ENCODE data around the gene NELL2. TPM values are rescaled to one million over a fixed set of nuclear protein-coding genes. Genes with fewer than 3 reads are reported as not detected.

Gene NELL2
- total and polyA plus RNA-seq, 9 of the 15 experiments (the other 6 are each of a cell fraction or from before 2014, with no cell fraction given): 0.32 to 1.1 (median 0.53) TPM

DNA sequence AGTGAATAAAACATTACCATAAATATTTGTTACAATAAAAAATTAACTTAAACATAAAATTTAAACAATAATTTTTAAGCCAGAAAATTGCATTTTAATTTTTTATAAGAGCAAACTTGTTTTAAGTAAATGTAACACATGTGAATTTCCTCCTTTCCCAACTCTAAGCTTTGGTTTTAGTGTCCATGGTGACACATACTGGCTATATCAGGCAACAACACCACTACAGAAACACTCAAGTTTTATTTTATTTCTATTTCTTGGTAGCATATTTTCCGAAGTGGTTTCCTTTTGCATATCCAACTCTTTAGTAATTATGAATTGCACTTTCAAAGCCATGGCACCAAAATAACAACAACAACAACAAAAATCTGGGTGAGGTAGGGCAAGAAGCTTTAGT lies 2.2 kb downstream of the NELL2 start:
- Histone ChIP-seq H3K27ac (ENCODE audit: extremely low read depth, low read depth, low read length) (no peak overlapping the region), H3K79me2 (ENCODE audit: control insufficient read depth, insufficient read depth, low read length) (no peaks in the 10 kb centered on the region), H3K9me3 (replicated peaks; ENCODE audit: control insufficient read depth, insufficient read depth, low read depth, low read length) (no peaks in the 10 kb centered on the region), H3K9me1 (ENCODE audit: control insufficient read depth, insufficient read depth, low read length) (no peaks in the 10 kb centered on the region), H4K20me1 (replicated peaks; ENCODE audit: control insufficient read depth, insufficient read depth, low read length) (no peaks in the 10 kb centered on the region), H3K36me3 (ENCODE audit: control insufficient read depth, insufficient read depth, low read length) (no peaks in the 10 kb centered on the region), H3K9ac (ENCODE audit: insufficient read depth in 1 of 2, low read depth in 2 of 2, low read length in 2 of 2) (no peak overlapping the region), H2AFZ (ENCODE audit: low read depth, low read length) (no peak overlapping the region), H3K4me2 (ENCODE audit: insufficient read depth, low read length) (no peak overlapping the region), H3K4me3 (no peak overlapping the region), H3K27me3 (ENCODE audit: control insufficient read depth in 2 of 2, insufficient read depth in 2 of 2, low read length in 2 of 2) (peaks cover 7 to 9% of the 10 kb centered on the region in 2 experiments; a peak in 4 of 5 replicates), H3K4me1 (replicated peaks in 1 of 2; ENCODE audit: control insufficient read depth in 2 of 2, insufficient read depth in 2 of 2, low read length in 2 of 2) (peaks cover 0 to 14% of the 10 kb centered on the region in 2 experiments; a peak in 2 of 5 replicates)
- BruUV-seq (replicated peaks): no TSS peak
- ATAC-seq: no peak
- intact Hi-C loops (cut with micrococcal nuclease): no loop called here
- FAIRE-seq: no peak
- in situ Hi-C loops (cut with MboI): no loop called here
- WGBS (ENCODE audit: insufficient coverage, low coverage, missing lambda C conversion rate): 0% methylated on average over 1 of the region's 1 CpG
- ChIA-PET POLR2A (interaction anchor here (0.7 kb wide), 1 partner anchor 86 kb away, joined by 3 read pairs; no protein-coding TSS in a partner anchor), CTCF (ENCODE audit: low intra/inter-chr PET ratio) (no interaction called here)
- peak in 1 of 4 experiments; percentile 9 for DNase-seq (ENCODE audit: extremely low read depth in 1 of 4, low spot score in 3 of 4)
- TF ChIP-seq SREBF1 (IDR thresholded peaks at IDR 0.05; ENCODE audit: borderline replicate concordance, low read depth, low read length): no peak
- TF ChIP-seq NFIC (IDR thresholded peaks at IDR 0.05): no peak
- TF ChIP-seq MEF2A (IDR thresholded peaks at IDR 0.05; ENCODE audit: control insufficient read depth, low read depth, low read length): no peak
- TF ChIP-seq FOXP4 (CRISPR knock-in tag; IDR thresholded peaks at IDR 0.05; ENCODE audit: borderline replicate concordance): no peak
- TF ChIP-seq, protein P1, sequence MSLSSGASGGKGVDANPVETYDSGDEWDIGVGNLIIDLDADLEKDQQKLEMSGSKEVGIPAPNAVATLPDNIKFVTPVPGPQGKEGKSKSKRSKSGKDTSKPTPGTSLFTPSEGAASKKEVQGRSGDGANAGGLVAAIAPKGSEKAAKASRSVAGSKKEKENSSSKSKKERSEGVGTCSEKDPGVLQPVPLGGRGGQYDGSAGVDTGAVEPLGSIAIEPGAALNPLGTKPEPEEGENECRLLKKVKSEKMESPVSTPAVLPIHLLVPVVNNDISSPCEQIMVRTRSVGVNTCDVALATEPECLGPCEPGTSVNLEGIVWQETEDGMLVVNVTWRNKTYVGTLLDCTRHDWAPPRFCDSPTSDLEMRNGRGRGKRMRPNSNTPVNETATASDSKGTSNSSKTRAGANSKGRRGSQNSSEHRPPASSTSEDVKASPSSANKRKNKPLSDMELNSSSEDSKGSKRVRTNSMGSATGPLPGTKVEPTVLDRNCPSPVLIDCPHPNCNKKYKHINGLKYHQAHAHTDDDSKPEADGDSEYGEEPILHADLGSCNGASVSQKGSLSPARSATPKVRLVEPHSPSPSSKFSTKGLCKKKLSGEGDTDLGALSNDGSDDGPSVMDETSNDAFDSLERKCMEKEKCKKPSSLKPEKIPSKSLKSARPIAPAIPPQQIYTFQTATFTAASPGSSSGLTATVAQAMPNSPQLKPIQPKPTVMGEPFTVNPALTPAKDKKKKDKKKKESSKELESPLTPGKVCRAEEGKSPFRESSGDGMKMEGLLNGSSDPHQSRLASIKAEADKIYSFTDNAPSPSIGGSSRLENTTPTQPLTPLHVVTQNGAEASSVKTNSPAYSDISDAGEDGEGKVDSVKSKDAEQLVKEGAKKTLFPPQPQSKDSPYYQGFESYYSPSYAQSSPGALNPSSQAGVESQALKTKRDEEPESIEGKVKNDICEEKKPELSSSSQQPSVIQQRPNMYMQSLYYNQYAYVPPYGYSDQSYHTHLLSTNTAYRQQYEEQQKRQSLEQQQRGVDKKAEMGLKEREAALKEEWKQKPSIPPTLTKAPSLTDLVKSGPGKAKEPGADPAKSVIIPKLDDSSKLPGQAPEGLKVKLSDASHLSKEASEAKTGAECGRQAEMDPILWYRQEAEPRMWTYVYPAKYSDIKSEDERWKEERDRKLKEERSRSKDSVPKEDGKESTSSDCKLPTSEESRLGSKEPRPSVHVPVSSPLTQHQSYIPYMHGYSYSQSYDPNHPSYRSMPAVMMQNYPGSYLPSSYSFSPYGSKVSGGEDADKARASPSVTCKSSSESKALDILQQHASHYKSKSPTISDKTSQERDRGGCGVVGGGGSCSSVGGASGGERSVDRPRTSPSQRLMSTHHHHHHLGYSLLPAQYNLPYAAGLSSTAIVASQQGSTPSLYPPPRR (CRISPR knock-in tag; IDR thresholded peaks at IDR 0.05; ENCODE audit: borderline replicate concordance): no peak
- no peak for TF ChIP-seq SNRNP70 (optimal IDR thresholded peaks at IDR 0.05; ENCODE audit: low read depth, low read length)
- TF ChIP-seq GATAD2A (IDR thresholded peaks at IDR 0.05): no peak
- TF ChIP-seq, protein P2, sequence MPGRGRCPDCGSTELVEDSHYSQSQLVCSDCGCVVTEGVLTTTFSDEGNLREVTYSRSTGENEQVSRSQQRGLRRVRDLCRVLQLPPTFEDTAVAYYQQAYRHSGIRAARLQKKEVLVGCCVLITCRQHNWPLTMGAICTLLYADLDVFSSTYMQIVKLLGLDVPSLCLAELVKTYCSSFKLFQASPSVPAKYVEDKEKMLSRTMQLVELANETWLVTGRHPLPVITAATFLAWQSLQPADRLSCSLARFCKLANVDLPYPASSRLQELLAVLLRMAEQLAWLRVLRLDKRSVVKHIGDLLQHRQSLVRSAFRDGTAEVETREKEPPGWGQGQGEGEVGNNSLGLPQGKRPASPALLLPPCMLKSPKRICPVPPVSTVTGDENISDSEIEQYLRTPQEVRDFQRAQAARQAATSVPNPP (IDR thresholded peaks at IDR 0.05; ENCODE audit: borderline replicate concordance, insufficient read depth, insufficient read length): no peak
- TF ChIP-seq ZNF24 (IDR thresholded peaks at IDR 0.05): no peak
- TF ChIP-seq BCLAF1 (IDR thresholded peaks at IDR 0.05; ENCODE audit: borderline replicate concordance in 1 of 2, control insufficient read depth in 1 of 2, low read depth in 2 of 2, low read length in 1 of 2): no peak

All from K562 (cell line).